CMK (cell line): ENCODE data around the gene PCDHGA6.
"Not testable (repeated sequence)": the region's sequence is repeated elsewhere in the genome, so short reads cannot be mapped to it uniquely, and the experiment has no call there.

Experiments used
- DNase-seq: peaks from one replicate; pipeline ENCODE4 v3.0.0-alpha.2; 2010; ENCODE audit warnings: low read depth

The PCDHGA6 gene

DNA sequence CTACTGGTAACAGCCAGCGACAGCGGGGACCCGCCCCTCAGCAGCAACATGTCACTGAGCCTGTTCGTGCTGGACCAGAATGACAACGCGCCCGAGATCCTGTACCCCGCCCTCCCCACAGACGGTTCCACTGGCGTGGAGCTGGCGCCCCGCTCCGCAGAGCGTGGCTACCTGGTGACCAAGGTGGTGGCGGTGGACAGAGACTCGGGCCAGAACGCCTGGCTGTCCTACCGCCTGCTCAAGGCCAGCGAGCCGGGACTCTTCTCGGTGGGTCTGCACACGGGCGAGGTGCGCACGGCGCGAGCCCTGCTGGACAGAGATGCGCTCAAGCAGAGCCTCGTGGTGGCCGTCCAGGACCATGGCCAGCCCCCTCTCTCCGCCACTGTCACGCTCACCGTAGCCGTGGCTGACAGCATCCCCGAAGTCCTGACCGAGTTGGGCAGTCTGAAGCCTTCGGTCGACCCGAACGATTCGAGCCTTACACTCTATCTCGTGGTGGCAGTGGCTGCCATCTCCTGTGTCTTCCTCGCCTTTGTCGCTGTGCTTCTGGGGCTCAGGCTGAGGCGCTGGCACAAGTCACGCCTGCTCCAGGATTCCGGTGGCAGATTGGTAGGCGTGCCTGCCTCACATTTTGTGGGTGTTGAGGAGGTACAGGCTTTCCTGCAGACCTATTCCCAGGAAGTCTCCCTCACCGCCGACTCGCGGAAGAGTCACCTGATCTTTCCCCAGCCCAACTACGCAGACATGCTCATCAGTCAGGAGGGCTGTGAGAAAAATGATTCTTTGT lies 20.9 kb downstream of the PCDHGA6 start:
- DNase-seq = not testable (repeated sequence)

DNA sequence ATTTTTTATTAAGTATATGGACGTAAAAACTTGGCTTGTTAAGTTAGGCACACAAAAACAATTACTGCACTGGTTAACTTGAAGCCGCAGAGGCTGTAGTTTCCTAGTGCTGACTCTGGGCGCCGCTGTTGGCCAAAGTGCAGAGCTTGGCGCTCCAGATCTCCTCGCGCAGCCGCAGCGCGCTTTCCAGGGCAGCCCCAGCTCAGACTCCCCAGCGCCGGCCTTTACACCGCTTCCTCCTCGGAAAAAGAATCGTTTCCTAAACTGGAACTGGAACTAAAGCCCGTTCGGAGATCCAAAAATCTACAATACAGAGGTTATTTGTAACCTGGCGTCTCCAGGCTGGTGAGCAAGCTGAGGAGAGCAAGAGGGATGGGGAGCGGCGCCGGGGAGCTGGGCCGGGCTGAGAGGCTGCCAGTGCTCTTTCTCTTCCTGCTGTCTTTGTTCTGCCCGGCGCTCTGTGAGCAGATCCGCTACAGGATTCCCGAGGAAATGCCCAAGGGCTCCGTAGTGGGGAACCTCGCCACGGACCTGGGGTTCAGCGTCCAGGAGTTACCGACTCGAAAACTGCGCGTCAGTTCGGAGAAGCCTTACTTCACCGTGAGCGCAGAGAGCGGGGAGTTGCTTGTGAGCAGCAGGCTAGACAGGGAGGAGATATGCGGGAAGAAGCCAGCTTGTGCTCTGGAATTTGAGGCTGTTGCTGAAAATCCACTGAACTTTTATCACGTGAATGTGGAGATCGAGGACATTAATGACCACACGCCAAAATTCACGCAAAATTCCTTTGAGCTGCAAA lies 24.3 kb downstream of the PCDHGA6 start, which contains the start of gene PCDHGB5:
TSS of gene PCDHGB5 (plus strand) at position 192 of the 796 bp plus-strand sequence. CDS start at position 373, 181 bp downstream.
- not testable (repeated sequence) for DNase-seq

DNA sequence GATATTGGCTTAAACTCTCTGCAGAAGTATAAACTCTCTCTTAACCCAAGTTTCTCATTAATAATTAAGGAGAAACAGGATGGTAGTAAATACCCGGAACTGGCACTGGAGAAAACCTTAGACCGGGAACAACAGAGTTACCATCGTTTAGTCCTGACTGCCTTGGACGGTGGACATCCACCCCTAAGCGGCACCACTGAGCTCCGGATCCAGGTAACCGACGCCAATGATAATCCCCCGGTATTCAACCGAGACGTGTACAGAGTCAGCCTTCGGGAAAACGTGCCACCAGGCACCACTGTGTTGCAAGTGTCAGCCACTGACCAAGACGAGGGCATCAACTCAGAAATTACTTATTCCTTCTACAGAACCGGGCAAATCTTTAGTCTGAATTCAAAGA lies 24.9 kb downstream of the PCDHGA6 start:
- DNase-seq = no peak

- DNase-seq = no peak
Observed at GRCh38 chr5:141399555-141400258, 26.0 kb downstream of the PCDHGA6 start.

DNA sequence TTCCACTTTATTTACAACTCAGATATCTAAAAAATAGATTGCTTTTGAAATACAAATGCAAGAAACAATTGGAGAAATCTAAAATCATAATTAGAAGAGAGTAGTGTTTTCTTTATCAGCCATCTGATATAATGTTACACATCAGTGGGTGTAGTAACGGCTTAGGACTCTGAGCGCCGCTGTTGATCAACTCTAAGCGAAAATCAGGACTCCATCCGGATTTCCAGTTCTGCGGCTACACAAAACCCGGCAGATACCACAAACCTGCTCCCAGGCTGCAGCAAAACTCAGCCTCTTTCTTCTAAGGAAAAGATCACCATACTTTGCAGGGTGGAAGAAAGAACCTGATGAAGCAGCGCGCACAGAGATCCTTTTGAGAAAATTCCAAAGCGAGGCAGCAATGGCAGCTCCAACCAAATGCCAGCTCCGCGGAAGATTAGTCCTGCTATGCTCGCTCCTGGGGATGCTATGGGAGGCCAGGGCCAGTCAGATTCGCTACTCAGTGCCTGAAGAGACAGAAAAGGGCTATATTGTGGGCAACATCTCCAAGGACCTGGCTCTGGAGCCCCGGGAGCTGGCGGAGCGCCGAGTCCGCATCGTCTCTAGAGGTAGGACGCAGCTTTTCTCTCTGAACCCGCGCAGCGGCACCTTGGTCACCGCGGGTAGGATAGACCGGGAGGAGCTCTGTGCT lies 29.0 kb downstream of the PCDHGA6 start, which contains the start of gene PCDHGA9:
TSS of gene PCDHGA9 (plus strand) at position 226 of the 691 bp plus-strand sequence. CDS start at position 401, 175 bp downstream.
- no peak for DNase-seq

- no peak for DNase-seq
Observed at GRCh38 chr5:141403387-141403786, 29.7 kb downstream of the PCDHGA6 start.

DNA sequence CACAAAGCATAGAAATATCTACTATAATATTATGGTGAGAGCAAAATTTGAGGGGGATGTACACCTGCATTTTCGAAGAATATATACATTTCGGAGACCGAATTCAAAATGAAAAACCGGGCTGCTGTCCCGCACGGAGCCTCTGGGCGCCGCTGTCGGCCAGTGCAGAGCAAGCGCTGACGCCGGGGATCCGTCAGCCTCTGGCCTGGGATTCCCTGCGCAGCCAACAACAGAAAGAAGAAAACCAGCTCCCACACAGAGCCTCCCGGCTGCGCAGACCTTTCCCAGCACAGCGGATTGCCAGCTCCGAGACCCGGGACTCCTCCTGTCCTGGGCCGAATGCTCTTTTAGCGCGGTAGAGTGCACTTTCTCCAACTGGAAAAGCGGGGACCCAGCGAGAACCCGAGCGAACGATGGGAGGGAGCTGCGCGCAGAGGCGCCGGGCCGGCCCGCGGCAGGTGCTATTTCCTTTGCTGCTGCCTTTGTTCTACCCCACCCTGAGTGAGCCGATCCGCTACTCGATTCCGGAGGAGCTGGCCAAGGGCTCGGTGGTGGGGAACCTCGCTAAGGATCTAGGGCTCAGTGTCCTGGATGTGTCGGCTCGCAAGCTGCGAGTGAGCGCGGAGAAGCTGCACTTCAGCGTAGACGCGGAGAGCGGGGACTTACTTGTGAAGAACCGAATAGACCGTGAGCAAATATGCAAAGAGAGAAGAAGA lies 34.3 kb downstream of the PCDHGA6 start, which contains the start of gene PCDHGB6:
TSS of gene PCDHGB6 (plus strand) at position 232 of the 716 bp plus-strand sequence. CDS start at position 414, 182 bp downstream.
- DNase-seq = not testable (repeated sequence)

- DNase-seq = no peak
Observed at GRCh38 chr5:141409598-141410306, 36.1 kb downstream of the PCDHGA6 start.

- no peak for DNase-seq
Observed at GRCh38 chr5:141411575-141411974, 37.9 kb downstream of the PCDHGA6 start.

DNA sequence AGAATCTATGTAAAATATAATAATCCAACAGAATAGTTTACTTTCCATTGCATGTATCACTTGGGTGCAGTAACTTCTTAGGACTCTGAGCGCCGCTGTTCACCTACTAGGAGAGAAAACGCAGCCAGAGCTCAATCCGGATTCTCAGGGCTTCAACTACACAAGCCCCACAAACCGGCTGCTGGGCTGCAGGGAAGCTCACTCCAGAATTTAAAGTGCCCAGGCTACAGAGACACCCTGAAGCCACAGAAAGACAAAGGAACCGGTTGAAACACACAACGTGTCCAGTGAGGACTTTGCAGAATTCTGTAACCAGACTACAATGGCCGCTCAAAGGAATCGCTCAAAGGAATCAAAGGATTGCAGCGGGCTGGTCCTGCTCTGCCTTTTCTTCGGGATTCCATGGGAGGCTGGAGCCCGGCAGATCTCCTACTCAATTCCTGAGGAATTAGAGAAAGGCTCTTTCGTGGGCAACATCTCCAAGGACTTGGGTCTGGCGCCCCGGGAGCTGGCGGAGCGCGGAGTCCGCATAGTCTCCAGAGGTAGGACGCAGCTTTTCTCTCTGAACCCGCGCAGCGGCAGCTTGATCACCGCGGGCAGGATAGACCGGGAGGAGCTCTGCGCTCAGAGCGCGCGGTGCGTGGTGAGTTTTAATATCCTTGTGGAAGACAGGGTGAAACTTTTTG lies 39.3 kb downstream of the PCDHGA6 start, which contains the start of gene PCDHGA10:
TSS of gene PCDHGA10 (plus strand) at position 134 of the 686 bp plus-strand sequence. CDS start at position 323, 189 bp downstream.
- no peak for DNase-seq

GRCh38 chr5:141413540-141414069 lies 39.9 kb downstream of the PCDHGA6 start:
- DNase-seq = no peak

DNA sequence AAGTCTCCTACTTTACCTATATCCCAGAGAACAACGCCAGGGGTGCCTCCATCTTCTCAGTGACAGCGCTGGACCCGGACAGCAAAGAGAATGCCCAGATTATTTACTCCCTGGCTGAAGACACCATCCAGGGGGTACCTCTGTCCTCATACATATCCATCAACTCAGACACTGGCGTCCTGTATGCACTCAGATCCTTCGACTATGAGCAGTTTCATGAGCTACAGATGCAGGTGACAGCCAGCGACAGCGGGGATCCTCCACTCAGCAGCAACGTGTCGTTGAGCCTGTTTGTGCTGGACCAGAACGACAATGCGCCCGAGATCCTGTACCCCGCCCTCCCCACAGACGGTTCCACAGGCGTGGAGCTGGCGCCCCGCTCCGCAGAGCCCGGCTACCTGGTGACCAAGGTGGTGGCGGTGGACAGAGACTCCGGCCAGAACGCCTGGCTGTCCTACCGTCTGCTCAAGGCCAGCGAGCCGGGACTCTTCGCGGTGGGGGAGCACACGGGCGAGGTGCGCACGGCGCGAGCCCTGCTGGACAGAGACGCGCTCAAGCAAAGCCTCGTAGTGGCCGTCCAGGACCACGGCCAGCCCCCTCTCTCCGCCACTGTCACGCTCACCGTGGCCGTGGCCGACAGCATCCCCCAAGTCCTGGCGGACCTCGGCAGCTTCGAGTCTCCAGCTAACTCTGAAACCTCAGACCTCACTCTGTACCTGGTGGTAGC lies 41.0 kb downstream of the PCDHGA6 start:
- not testable (repeated sequence) for DNase-seq

- DNase-seq = not testable (repeated sequence)
Observed at GRCh38 chr5:141415275-141415618, 41.6 kb downstream of the PCDHGA6 start.

- DNase-seq = not testable (repeated sequence)
Observed at GRCh38 chr5:141417494-141418172, 43.9 kb downstream of the PCDHGA6 start, which contains the start of gene PCDHGB7. TSS of gene PCDHGB7 (plus strand) at chr5:141417677. CDS start at chr5:141417860, 183 bp downstream.

GRCh38 chr5:141419074-141419880 lies 45.6 kb downstream of the PCDHGA6 start:
- no peak for DNase-seq

DNA sequence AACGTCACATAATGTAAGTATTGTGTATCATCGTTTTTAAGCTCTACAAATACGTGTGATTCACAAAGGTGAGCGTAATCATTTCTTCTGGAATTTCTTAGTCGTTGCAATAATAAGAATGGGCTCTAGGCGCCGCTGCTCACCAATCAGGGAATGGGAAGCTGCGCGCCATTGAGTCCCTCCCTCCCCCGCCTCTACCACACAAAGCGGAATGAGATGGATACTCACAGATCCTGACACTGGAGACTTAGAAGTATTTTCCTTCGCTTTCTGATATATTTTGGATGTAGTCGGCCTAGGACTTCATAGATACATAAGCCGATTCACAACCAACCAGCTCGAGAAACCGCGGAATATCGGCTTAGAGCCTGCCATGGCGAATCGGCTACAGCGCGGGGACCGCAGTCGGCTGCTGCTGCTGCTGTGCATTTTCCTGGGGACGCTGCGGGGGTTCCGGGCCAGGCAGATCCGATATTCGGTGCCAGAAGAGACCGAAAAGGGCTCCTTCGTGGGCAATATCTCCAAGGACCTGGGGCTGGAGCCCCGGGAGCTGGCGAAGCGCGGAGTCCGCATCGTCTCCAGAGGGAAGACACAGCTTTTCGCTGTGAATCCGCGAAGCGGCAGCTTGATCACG lies 47.3 kb downstream of the PCDHGA6 start, which contains the start of gene PCDHGA11:
TSS of gene PCDHGA11 (plus strand) at position 197 of the 634 bp plus-strand sequence. CDS start at position 374, 177 bp downstream.
- DNase-seq = no peak
